HepG2 (cell line): ENCODE measurements around the gene ZNF608. TPM values are rescaled to one million over a fixed set of nuclear protein-coding genes. Genes with fewer than 3 reads are reported as not detected.

ENCODE experiments used
- ATAC-seq: fragments of 200-7000 bp; cut with Tn5 transposase; 3 replicates; pipeline ENCODE4 v1.9.1; 2020; ENCODE audit warnings: mild to moderate bottlenecking, moderate library complexity
- BruUV-seq: library from RNA; stranded (reverse); fragments of 400-500 nt; replicated peaks from 2 replicates; lab custom pipeline; 2021; lab: Mats Ljungman, UMichigan
- CTCF ChIA-PET: fragments of 300-600 bp; formaldehyde crosslinking; extraction: SDS; loops from one replicate; lab custom pipeline; 2021; ENCODE audit warnings: low total read pairs, inconsistent platforms, low intra/inter-chr PET ratio; lab: Yijun Ruan, JAX
- POLR2A ChIA-PET: fragments of 350-600 bp; sonication (Branson Sonifier 250); formaldehyde crosslinking; loops from one replicate; lab custom pipeline; 2020; ENCODE audit warnings: antibody characterized with exemption, inconsistent platforms; lab: Yijun Ruan, JAX
- DNase-seq: peaks from one replicate; pipeline ENCODE4 v3.0.0-alpha.2; 2015; ENCODE audit warnings: low spot score
- FAIRE-seq: peaks from 3 replicates; lab custom pipeline; 2011; peaks lifted over from hg19 to GRCh38; lab: Jason Lieb, UNC
- H2AFZ ChIP-seq: one replicate; pipeline ENCODE4 v1.6.1; 2011; ENCODE audit warnings: low read length, inconsistent platforms
- H3K27ac ChIP-seq: fragments of 300-600 bp; 3 replicates; pipeline ENCODE4 v1.8.0; 2011; ENCODE audit warnings: mixed run types, mild to moderate bottlenecking, mixed read lengths, low read length, inconsistent platforms; ENCODE audit not compliant: insufficient read depth; ENCODE audit errors: extremely low read length
- H3K27me3 ChIP-seq, 2 experiments: fragments of 200-600 bp in 1 of 2; 2 replicates in 1 of 2; 3 replicates in 1 of 2; pipeline versions ENCODE4 v1.6.0 to v1.8.0; 2011; ENCODE audit warnings: low read length in 2 of 2, mild to moderate bottlenecking in 2 of 2, moderate library complexity in 2 of 2, inconsistent platforms in 1 of 2; ENCODE audit not compliant: insufficient read depth in 2 of 2, control insufficient read depth in 1 of 2
- H3K36me3 ChIP-seq, 2 experiments: fragments of 200-600 bp in 1 of 2; replicated peaks in 1 of 2; 2 replicates in 1 of 2; 3 replicates in 1 of 2; pipeline versions ENCODE4 v1.5.1 to v1.8.0; 2011; ENCODE audit warnings: low read length in 2 of 2, inconsistent platforms in 1 of 2; ENCODE audit not compliant: insufficient read depth in 2 of 2, control insufficient read depth in 1 of 2
- H3K4me1 ChIP-seq: 2 replicates; pipeline ENCODE4 v1.5.1; 2012; ENCODE audit warnings: low read length, inconsistent platforms; ENCODE audit not compliant: insufficient read depth
- H3K4me2 ChIP-seq: 2 replicates; pipeline ENCODE4 v1.6.0; 2011; ENCODE audit warnings: low read depth, low read length, inconsistent platforms
- H3K4me3 ChIP-seq, 3 experiments: fragments of 200-600 bp in 1 of 3; sonication (generic), shearing (Covaris generic) in 1 of 3; replicated peaks in 1 of 3; 2 replicates each; pipeline ENCODE4 v1.5.1; 2011 to 2016; ENCODE audit warnings: low read length in 3 of 3, inconsistent platforms in 2 of 3, low read depth in 2 of 3, mild to moderate bottlenecking in 2 of 3, control low read depth in 1 of 3, mixed read lengths in 1 of 3; ENCODE audit not compliant: insufficient read depth in 1 of 3
- H3K79me2 ChIP-seq: one replicate; pipeline ENCODE4 v1.6.1; 2011; ENCODE audit warnings: low read length, inconsistent platforms; ENCODE audit not compliant: insufficient read depth
- H3K9ac ChIP-seq: 2 replicates; pipeline ENCODE4 v1.6.0; 2011; ENCODE audit warnings: mild to moderate bottlenecking, low read depth, low read length, inconsistent platforms; ENCODE audit not compliant: insufficient read depth
- H3K9me3 ChIP-seq: 2 replicates; pipeline ENCODE4 v1.5.1; 2012; ENCODE audit warnings: mild to moderate bottlenecking, low read length
- H4K20me1 ChIP-seq: 2 replicates; pipeline ENCODE4 v1.6.0; 2011; ENCODE audit warnings: inconsistent platforms, mild to moderate bottlenecking, low read length, moderate library complexity; ENCODE audit not compliant: insufficient read depth
- KMT2A ChIP-seq: sonication (generic); formaldehyde crosslinking; IDR thresholded peaks from 2 replicates; pipeline ENCODE4 v1.4.0; 2020; ENCODE audit warnings: missing genetic modification reagents
- MLX ChIP-seq: IDR thresholded peaks from 2 replicates; pipeline ENCODE4 v1.6.1; 2016
- RELA ChIP-seq: sonication (generic); formaldehyde crosslinking; IDR thresholded peaks from 2 replicates; pipeline ENCODE4 v1.4.0; 2020; ENCODE audit warnings: missing genetic modification reagents
- WGBS: methylation state at CpG from one replicate; pipeline ENCODE4 v1.1.6; 2017; ENCODE audit warnings: low lambda C conversion rate; 5-methylcytosine and 5-hydroxymethylcytosine counted together
- in situ Hi-C: cut with HindIII; loops from 2 replicates; pipeline ENCODE4 v1.10.0; 2017; ENCODE audit warnings: low pct_unique_long_range_greater_than_20kb; ENCODE audit not compliant: extremely low pct_ligation_motif_present
- intact Hi-C: fragments of 100-400 bp; cut with micrococcal nuclease; formaldehyde crosslinking; loops from one replicate; pipeline ENCODE4 v1.10.0; 2022; ENCODE audit not compliant: unreplicated experiment
- polyA plus RNA-seq, 8 experiments: library from polyadenylated mRNA; depleted of rRNA in 3 of 8; stranded (reverse) in 7 of 8; unstranded in 1 of 8; fragments of >200 nt; fragmentation: Illumina TruSeq in 4 of 8; extraction: Trizol in 4 of 8; gene quantifications; 2 replicates each; pipeline versions ENCODE4 v1.2.1 to v1.2.3, GENCODE V29; 2011 to 2016; ENCODE audit warnings: low read depth in 4 of 8, missing spikeins in 1 of 8, mixed read lengths in 1 of 8; ENCODE audit not compliant: insufficient read depth in 1 of 8
- total RNA-seq, 5 experiments: library from RNA; depleted of rRNA; stranded (reverse); fragments of >200 nt; fragmentation: Illumina TruSeq; extraction: Trizol; gene quantifications; 2 replicates each; pipeline ENCODE4 v1.2.3, GENCODE V29; 2016; ENCODE audit warnings: low read depth in 1 of 5

The ZNF608 gene
- total and polyA plus RNA-seq, 2 of the 13 experiments (the other 11 are each of a cell fraction or from before 2014, with no cell fraction given) = 0.66 to 0.91 TPM

DNA sequence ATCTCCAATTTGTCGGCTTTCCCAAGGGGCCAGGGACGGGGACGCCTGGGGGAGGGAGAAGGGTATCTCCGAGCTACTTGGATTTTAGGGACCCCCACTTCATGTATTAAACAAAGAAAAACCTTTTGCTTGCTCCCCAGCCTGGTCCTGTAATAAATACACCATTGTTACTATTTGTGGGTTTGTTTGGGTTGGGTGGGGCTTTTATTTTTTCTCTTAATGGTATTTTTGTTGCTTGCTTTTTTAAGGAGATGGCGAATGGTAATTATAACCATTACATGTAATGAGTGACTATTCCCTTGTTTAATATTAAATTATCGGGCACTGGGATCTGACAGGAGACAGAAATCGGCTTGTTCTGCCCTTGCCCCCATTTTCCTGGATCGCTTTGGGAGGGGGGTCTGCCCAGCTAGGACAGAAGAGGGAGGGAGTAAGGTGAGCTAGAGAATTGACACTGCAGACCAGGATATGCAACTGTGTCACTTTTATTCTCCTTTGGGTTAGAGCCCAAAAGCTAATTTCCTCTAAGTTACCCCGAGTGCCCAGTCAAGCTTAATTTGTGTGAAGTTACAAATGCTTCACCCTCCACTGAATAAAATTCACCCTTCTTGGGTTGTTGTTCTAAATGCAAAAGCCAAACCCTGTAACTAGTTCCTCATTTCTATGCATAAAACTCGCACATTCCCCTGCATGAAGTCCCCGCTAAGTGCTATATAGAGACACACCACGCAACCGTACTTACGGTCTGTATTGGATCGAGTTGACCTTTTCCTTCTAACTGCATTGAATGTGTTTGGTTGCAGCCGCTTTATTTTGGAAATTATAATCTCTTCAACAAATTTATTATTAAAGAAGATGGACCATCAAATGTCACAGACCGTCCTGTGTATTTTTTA lies 1.6 kb upstream of the ZNF608 start:
- H3K27ac ChIP-seq = peak overlapping the region; percentile 71
- peak overlapping the region; percentile 64 for H3K9ac ChIP-seq
- peak overlapping the region; percentile 43 to 73 (median 56); a peak in 5 of 6 replicates for H3K4me3 ChIP-seq
- intact Hi-C loops = loop anchor here (2.0 to 5.0 kb wide), 2 partner anchors 87 to 151 kb away; no protein-coding TSS in a partner anchor
- no peak for FAIRE-seq
- peak overlapping the region; percentile 60 for H2AFZ ChIP-seq
- no peak for DNase-seq
- peak overlapping the region; percentile 90 for H3K4me2 ChIP-seq
- ChIA-PET CTCF (no interaction called here), POLR2A (interaction anchor here (0.7 to 3.1 kb wide), 13 partner anchors 10 to 167 kb away, joined by 3 to 15 read pairs (median 4); no protein-coding TSS in a partner anchor)
- no peak for TF ChIP-seq MLX (CRISPR knock-in tag)
- TF ChIP-seq RELA (CRISPR knock-in tag) = no peak
- peak; percentile 4; the same call in 1 of the 2 replicates for TF ChIP-seq KMT2A (CRISPR knock-in tag)
- H3K36me3 ChIP-seq = no peaks in the 10 kb centered on the region
- WGBS = 4% methylated on average over 17 of the region's 17 CpGs
- BruUV-seq = TSS peak; percentile 95
- H4K20me1 ChIP-seq = no peaks in the 10 kb centered on the region
- peaks cover 36% of the 10 kb centered on the region for H3K4me1 ChIP-seq
- peaks cover 0 to 27% of the 10 kb centered on the region in 2 experiments; a peak in 3 of 5 replicates for H3K27me3 ChIP-seq
- no peaks in the 10 kb centered on the region for H3K9me3 ChIP-seq
- in situ Hi-C loops = no loop called here
- ATAC-seq = peak; percentile 50
- H3K79me2 ChIP-seq = no peaks in the 10 kb centered on the region
